NCI-H1092 treated with DMSO at 0.1 percent for 48 hours (cell line): ENCODE data around the gene LRP6.
A peak's percentile ranks its signal among the peaks of the same experiment; 100 is the strongest.
"Not testable (repeated sequence)": the region's sequence is repeated elsewhere in the genome, so short reads cannot be mapped to it uniquely, and the experiment has no call there.

Experiments
- DNase-seq: peaks from one replicate; lab custom pipeline; 2025; lab: John Stamatoyannopoulos, UW

LRP6 gene

DNA sequence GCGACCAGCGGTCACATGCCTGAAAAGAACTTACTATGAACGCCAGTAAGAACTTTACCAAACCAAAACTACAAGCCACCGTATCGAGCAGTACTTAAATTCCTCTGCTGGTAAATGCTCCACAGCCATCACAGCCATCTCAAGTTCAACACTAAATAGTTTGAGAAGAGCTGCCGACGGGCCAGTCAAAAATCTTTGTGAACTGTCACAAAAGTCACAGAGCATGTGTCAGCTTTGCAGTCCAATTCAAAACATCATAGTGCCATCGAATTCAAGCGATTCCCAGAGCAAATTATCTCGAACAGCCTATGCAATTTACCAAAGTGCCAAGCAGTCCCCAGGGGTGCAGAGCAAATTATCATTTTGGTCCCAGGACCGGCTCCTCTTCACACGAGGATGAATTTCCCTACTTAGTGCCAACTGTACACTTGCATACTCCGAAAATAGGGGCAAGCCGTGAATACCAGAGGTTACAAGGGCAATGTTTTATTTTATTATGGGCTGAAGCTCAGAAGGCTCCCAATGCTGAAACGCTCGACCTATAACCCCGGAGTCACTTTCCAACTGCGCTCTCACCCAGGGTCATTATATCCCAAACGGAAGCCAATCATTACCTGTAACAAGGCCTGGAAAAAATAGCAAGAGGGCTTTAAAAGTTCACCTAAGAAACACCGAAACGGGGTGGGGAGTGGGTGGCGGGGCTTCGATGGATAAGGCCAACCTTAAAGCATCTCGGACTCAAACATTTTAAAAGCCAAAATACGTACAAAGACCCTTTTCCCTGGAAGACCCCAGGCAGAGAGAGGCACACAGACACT lies 1.1 kb downstream of the LRP6 start:
- DNase-seq, result peak; percentile 60

DNA sequence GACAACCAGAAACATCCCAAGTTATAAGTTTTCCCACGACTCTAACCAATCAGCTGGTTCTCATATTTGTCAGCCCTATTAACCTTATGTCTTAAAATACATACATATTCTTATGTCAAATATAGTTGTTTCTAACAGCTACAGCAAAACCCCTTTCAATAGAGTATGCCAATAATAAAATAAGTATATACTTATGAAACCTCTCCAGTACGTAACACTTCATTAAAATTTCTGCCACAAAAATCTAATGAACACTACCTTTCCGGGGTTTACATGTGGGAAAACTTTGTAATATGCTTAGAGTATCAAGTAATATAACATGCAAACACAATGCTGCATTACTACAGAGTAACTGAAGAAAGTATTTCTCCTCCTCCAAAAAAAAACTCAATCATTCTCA lies 1.8 kb downstream of the LRP6 start:
- DNase-seq, result no peak

DNA sequence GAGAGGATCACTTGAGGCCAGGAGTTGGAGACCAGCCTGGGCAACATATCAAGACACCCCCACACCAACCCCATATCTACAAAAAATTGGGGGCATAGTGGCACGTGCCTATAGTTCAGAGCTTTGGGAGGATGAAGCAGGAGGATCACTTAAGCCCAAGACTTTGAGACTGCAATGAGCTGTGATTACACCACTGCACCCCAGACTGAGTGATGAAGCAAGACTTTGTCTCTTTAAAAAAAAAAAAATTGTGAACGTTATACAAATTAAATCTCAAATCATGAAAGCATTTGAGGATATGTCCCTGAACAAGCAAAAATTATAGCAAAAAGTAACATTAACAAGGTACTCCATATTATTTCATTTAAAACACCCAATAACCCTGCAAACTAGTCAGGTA lies 2.9 kb downstream of the LRP6 start:
- no peak for DNase-seq

DNA sequence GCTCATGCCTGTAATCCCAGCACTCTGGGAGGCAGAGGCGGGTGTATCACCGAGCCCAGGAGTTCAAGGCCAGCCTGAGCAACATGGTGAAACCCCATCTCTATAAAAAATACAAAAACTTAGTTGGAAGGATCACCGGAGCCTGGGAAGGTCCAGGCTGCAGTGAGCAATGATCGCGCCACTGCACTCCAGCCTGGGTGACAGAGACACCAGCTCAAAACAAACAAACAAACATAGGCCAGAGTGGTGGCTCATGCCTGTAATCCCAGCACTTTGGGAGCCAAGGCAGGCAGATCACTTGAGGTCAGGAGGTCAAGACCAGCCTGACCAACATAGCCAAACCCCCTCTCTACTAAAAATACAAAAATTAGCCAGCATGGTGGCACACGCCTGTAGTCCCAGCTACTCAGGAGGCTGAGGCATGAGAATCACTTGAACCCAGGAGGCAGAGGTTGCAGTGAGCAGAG lies 10.5 kb downstream of the LRP6 start:
- DNase-seq, result not testable (repeated sequence)

DNA sequence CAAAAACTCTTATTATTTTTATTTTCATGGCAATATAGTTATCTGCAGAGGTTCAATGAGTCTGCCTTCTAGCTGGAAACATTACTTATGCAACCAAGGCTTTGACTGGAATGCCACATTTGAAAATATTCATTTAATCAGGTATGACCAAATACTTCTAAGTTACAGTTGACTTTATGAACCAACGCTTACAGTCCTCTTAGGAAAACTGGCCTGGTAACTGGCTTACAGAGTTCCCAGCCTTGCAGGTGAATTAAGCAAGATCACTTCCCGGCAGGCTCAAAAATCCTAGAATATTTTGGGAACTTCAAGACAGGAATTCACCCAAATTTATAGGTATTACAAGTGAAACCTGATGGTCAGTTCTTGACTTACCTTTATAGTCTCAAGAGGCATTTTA lies 12.3 kb downstream of the LRP6 start:
- DNase-seq, result no peak

DNA sequence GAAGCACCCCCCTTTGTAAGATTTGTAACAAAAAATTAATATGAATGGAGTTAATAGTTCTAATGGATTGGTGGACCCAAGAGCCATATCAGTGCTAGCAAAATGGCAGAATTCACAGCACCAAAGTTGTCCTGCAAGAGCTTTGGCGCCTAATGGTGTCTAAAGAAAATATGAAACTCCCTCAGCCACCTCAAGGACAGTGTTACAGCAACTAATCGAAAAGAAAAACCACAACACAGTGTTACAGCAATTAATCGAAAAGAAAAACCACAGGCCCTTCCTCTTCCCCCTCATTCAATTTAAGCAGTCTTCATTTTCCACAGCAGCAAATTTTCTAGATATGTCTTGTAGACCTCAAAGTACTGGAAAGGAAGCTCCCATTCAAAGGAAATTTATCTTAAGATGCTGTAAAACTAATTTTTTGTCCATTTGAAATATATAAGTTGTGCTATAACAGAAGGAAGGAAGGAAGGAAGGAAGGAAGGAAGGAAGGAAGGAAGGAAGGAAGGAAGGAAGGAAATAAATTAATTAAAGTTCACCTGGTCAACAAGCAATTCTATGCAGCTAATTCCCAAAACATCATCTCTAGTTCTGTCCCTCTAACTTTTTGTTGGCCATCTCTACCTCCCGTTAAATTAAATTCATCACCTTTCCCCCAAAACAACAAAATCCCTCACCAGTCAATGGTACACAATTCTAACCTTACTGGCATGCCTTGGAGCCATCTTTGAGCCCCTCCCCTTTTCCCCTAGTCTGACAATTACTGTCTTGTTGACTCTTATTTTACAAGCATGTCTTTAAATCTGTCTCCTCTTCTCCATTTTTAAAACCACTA lies 17.4 kb downstream of the LRP6 start:
- no peak for DNase-seq

DNA sequence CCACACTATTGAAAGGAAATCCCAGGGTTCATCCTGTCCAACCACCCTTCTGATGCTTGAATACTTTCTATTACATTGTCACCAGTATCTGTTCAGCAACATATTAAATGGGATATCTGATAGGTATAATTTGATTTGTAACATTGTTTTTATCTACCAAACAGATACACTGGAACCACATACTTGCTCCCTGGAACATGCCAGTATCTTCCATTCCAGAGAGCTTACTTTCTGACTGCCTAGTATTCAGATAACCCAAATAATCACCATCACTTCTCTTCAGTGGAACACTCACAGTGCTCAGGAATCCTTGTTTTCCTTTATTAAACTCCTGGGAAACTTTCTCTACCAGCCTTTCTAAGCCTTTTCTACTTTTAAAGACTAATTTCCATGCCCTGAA lies 19.3 kb downstream of the LRP6 start:
- DNase-seq, result no peak

DNA sequence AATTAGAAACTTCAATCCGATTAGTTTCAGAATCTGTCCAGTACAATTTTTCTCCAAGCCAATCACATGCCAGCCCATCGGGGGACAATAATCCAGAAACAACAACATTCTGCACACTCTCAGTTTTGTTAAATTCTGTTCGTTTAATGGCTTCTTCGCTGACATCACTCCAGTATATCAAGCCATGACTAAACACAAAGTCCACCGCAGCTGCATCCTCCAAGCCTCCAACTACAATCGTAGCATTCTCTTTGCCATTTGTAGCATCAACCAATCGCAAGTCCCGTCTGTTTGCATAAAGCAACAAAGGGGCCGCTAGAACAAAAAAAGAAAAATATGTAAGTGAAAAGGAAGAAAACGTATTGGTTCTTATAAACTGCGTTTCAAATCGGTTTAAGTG lies 22.5 kb downstream of the LRP6 start:
- no peak for DNase-seq

DNA sequence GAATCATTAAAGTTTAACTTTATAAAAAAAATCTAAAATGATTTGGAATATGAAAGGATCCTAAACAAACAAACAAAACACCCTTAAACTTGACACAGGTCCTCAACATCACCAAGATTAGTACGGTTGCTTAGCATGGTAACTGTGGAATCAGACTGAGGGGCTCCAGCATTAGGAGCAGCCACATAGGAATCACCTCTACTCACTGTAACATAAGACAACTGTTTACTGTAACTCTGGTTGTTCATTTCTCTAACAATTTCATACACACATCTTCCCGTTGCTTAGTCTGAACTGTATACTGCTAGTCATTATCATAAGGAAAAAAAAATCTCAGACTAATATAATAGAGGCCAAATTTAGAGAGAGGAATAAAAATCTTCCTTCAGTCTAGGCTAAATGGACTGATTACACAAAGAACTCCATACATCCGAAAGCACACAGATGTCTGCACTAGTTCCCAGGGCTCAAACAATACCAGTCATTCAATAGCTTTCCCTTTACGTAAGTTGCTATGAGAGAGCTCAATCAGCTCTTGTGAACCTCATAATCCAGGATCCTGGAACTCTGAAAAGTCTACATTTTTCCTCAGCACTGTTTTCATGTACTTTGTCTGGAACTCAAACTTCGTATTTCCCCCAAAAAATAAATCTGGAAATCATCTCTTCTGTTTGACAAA lies 26.0 kb downstream of the LRP6 start:
- peak; percentile 20 for DNase-seq

DNA sequence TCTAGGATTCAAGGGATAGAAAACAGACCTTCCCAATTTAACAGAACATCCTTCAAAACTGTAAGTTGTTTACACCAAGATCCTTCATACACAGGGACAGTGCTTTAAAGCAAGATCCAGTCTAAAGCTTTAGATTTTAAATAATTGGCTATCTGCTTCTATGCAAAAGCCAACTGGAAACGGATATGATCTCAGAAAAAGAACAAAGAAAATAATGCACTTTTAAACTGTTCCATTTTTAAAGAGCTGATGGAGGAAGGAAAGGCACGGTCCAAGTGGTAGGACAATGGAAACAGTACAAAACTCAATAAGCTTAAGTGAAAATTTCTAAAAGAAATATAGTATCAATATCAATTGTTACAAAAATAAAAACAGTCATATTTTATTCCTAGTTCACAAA lies 27.7 kb downstream of the LRP6 start:
- no peak for DNase-seq

DNA sequence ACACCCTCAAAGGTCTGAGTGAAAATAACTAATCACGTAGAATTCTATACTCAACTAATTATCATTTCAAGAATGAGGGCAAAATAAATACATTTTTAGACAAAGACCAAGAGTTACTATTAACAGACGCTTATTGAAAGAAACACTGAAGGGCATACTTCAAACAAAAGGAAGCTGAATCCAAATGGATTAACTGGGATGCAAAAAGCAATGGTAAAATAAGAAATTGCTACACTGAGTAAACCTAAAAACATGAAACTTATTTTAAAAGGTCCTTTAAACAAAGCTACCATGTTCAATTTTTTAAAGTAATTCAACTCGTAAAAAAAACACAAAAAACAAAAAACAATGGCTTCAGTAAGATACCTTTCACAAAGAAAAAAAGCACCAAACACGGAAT lies 28.2 kb downstream of the LRP6 start:
- DNase-seq, result no peak

DNA sequence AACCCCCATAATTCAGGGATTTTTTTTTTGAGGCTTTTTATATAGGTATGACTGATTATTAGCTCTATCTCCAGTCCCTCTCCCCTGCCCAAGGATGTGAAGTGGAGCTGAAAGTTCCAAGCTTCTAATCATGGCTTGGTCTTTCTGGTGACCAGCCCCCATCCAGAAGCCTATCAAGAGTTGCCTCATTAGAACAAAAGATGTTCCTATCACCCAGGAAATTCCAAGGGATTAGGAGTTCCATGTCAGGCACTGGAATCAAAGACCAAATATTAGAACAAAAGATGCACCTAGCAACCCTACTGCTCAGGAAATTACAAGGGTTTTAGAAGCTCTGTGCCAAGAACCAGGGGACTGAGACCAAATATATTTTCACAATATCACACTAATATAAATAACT lies 29.9 kb downstream of the LRP6 start:
- no peak for DNase-seq

DNA sequence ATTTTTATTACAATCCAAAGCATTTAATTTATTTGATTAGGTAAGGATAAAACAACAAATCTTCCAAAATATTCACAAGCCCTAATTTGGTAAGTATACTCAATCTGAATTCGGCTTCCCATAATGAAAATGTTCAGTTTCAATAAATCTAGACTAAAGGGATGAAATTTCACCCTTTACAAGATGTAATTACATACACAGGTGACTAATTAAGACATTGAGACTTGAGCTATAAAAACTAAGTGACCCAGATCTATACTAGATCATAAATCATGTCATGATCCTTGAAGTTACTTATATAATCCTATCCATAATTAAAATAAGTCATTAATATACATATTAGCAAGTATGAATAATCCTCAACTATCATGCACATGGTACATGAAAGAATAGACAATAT lies 36.6 kb downstream of the LRP6 start:
- no peak for DNase-seq

DNA sequence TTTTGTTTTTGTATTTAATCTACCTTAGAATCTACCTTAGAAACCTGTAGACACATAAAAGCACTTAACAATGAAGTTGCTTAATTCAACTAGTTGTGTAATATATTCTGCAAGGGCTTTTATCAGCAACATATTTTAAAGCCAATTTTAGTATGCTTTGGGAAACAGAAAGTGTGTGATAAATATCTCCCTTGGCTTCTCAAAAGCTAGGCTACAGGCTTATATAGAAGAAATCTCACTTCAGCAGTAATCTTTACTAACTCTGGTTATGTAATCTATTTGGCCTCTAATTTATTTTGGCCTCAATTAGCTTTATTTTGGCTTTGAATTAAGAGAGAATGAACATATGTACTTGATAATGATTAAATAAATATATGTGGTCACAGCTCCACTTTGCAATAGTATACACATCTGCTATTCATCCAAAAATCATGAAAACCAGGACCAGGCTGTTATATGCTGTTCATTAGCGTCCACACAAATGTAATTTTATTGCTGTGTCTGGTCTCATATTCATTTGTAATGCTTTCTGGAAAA lies 37.2 kb downstream of the LRP6 start:
- DNase-seq, result no peak

DNA sequence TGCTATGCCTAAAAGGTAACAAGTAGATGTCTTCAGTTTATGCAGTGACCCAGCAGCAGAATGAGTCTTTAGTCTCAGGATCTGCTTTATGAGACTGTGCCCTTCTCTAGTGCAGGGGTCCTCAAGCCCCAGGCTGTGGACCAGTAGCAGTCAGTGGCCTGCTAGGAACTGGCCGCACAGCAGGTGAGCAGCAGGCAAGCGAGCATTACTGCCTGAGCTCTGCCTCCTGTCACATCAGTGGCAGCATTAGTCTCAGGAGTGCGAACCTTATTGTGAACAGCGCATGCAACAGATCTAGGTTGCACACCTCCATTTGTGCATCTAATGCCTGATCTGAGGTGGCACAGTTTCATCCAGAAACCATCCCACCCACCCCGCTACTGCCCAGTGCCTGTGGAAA lies 38.4 kb downstream of the LRP6 start:
- no peak for DNase-seq

DNA sequence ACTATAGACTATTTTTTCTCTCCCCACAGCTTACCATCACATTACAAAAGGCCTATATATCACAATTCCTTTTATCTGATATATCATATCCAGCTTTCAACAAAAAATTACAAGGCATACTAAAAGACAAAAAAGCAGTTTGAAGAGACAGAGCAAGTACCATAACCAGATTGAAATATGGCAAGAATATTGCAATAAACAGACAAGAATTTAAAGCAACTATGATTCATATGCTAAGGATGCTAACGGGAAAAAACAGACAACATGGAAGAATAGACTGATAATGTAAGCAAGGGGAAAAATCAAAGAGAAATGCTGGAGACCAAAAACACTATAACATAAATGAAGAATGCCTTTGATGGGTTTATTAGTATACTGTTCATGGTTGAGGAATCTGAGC lies 40.7 kb downstream of the LRP6 start:
- DNase-seq, result no peak

DNA sequence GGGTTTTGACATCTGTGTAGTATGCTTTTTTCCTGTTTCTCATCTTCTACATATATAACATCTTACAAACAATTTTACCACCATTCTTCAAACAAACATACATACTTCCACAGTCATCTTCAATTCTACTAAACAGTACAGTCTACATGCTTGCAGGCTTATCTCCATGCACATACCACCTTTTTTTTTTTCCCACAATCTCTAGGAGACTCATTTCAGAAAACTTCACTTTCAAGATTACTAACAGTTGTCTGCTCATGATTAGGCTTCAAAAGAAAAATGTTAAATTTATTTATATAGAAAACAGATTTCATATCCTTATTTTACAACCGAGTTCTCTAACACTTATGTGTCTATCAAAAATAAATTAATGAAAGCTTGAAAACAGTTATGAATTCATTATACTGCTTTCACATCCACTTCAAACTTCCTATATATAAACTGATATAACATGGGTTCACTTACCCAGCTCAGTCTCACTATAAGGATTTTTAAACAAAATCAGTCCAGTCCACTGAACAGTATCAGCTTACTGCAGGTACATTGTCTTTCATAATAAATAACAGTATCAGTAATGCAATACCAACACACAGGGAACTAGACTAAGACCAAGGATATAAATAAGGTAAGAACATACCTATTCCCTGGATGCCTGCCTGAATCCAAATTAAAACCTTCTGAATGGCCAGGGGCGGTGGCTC lies 42.5 kb downstream of the LRP6 start:
- DNase-seq, result no peak

DNA sequence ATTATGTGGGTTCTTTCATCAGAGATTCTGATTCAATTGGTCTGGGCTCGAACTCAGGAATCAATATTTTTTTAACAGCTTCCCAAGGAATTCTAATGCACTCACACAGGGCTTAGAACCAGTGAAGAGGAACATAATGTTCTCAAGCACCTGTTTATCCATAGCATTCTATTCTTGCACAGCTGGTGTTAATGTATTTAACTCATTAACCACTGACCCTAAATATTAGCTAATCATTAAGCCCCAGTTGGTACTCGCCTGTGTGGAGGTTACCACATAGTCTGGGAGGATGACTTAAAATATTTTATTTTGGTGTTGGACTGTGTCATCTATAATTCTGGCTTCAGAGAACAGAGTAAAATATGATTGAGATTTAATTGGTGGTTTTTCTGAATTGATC lies 45.3 kb downstream of the LRP6 start:
- peak; percentile 21 for DNase-seq

DNA sequence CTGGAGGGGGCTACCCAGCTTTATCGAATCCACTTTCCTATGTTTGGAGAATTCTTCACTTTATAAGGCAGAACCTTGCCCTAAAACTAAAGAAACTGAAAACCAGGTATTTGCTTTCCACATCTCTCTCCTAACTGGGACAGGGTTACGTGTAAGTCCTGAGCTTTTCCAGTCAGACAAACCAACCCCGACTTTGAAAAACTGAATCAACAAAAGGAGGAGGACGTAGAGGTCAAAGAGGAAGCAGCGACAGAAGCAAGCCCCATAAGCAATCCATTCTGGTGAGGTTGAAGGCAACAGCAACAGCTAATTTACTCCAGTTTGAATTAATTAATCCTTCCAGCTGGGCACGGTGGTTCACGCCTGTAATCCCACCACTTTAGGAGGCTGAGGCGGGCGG lies 47.2 kb downstream of the LRP6 start:
- DNase-seq, result no peak

DNA sequence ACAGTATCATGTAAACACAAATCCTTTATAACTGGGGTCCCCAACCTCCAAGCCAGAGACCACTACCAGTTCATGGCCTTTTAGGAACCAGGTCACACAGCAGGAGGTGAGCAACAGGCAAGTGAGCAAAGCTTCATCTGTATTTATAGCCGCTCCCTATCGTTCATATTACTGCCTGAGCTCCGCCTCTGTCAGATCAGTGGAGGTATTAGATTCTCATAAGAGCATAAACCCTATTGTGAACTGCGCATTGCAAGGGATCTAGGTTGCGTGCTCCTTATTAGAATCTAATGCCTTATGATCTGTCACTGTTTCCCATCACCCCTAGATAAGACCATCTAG lies 49.9 kb downstream of the LRP6 start:
- DNase-seq, result no peak

DNA sequence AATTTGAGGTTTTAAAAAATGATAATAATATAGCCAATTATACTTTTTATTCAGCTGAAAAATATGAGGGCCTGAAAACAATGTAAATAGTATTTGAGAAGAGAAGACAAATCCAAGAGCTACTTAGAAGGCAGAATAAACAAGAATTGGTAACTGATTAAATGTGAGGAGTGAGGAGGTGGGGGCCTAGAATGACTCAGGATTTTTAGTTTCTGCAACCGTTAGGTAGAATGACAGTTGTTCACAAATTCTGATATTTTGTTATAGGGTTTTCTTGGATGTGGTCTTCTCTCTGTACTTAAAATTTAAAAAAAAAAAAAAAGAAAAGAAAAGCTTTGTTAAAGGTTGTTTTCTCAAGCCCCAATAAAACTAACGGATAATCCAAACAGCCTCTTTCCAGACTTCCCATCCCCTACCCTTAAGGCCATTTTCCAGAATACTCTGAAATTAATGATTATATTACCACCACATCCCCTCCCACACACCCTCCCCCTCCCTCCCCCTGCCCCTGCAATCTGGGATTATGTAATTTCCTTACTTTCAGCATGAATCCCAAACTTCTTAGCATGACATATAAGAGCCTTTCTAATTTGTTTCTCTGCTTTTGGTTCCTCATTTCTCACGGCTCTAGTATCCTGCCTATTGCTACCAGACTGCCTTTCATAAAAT lies 50.4 kb downstream of the LRP6 start:
- DNase-seq, result no peak
